ENCODE results near the gene MTCL1. TPM values are rescaled to one million over a fixed set of nuclear protein-coding genes. Genes with fewer than 3 reads are reported as not detected.

Gene MTCL1
- total and polyA plus RNA-seq, 2 donors (not counting 1 experiment from before 2014, with no cell fraction given): 35.0 to 56.0 TPM

GRCh38 chr18:8660316-8660715 lies 45.0 kb upstream of the MTCL1 start:
- H3K27ac ChIP-seq (ENCODE audit: insufficient read depth, low read length): peak overlapping the region; percentile 25
- peaks cover 4% of the 10 kb centered on the region for H3K4me1 ChIP-seq (ENCODE audit: control insufficient read depth, extremely low read depth, insufficient read depth, low read length)
- no peaks in the 10 kb centered on the region for H3K9me3 ChIP-seq (ENCODE audit: control insufficient read depth, insufficient read depth, low read depth, low read length)
- no peaks in the 10 kb centered on the region for H3K79me2 ChIP-seq (ENCODE audit: control insufficient read depth, insufficient read depth, low read length)
- H3K4me2 ChIP-seq (ENCODE audit: extremely low read depth, insufficient read depth, low read length): no peak overlapping the region
- no peak for TF ChIP-seq CTCF (conservative IDR thresholded peaks at IDR 0.05 in 1 of 2, IDR thresholded peaks at IDR 0.05 in 1 of 2; ENCODE audit: low read depth in 1 of 2, low read length in 2 of 2)
- TF ChIP-seq EZH2 (IDR thresholded peaks at IDR 0.05; ENCODE audit: low read length, missing control alignments): no peak
- H3K36me3 ChIP-seq (ENCODE audit: control insufficient read depth, insufficient read depth, low read length): no peaks in the 10 kb centered on the region
- no peak overlapping the region for H2AFZ ChIP-seq (ENCODE audit: low read length)
- no peaks in the 10 kb centered on the region for H4K20me1 ChIP-seq (ENCODE audit: control insufficient read depth, extremely low read depth, insufficient read depth, low read length)
- no peaks in the 10 kb centered on the region for H3K27me3 ChIP-seq (ENCODE audit: control insufficient read depth, insufficient read depth, low read length)
- no peak for DNase-seq (ENCODE audit: low read depth in 2 of 2)
- no peak overlapping the region for H3K9ac ChIP-seq (ENCODE audit: insufficient read depth, low read length)
- H3K4me3 ChIP-seq (replicated peaks in 1 of 4; ENCODE audit: control extremely low read depth in 1 of 4, insufficient read depth in 1 of 4, low read depth in 3 of 4, low read length in 4 of 4): no peak overlapping the region

- no peaks in the 10 kb centered on the region for H3K36me3 ChIP-seq (ENCODE audit: control insufficient read depth, insufficient read depth, low read length)
- H3K4me2 ChIP-seq (ENCODE audit: extremely low read depth, insufficient read depth, low read length): no peak overlapping the region
- H3K27ac ChIP-seq (ENCODE audit: insufficient read depth, low read length): no peak overlapping the region
- H3K9me3 ChIP-seq (ENCODE audit: control insufficient read depth, insufficient read depth, low read depth, low read length): no peaks in the 10 kb centered on the region
- H3K4me1 ChIP-seq (ENCODE audit: control insufficient read depth, extremely low read depth, insufficient read depth, low read length): peaks cover 7% of the 10 kb centered on the region
- H4K20me1 ChIP-seq (ENCODE audit: control insufficient read depth, extremely low read depth, insufficient read depth, low read length): no peaks in the 10 kb centered on the region
- no peak overlapping the region for H3K9ac ChIP-seq (ENCODE audit: insufficient read depth, low read length)
- H3K79me2 ChIP-seq (ENCODE audit: control insufficient read depth, insufficient read depth, low read length): no peaks in the 10 kb centered on the region
- no peak overlapping the region for H3K4me3 ChIP-seq (replicated peaks in 1 of 4; ENCODE audit: control extremely low read depth in 1 of 4, insufficient read depth in 1 of 4, low read depth in 3 of 4, low read length in 4 of 4)
- no peaks in the 10 kb centered on the region for H3K27me3 ChIP-seq (ENCODE audit: control insufficient read depth, insufficient read depth, low read length)
- no peak for TF ChIP-seq EZH2 (IDR thresholded peaks at IDR 0.05; ENCODE audit: low read length, missing control alignments)
- TF ChIP-seq CTCF (conservative IDR thresholded peaks at IDR 0.05 in 1 of 2, IDR thresholded peaks at IDR 0.05 in 1 of 2; ENCODE audit: low read depth in 1 of 2, low read length in 2 of 2): no peak
- H2AFZ ChIP-seq (ENCODE audit: low read length): peak overlapping the region; percentile 45
- DNase-seq (ENCODE audit: low read depth in 2 of 2): peak; percentile 38 to 73
Observed at GRCh38 chr18:8661754-8662559, 43.4 kb upstream of the MTCL1 start.

GRCh38 chr18:8662560-8663255 lies 42.6 kb upstream of the MTCL1 start:
- TF ChIP-seq CTCF (conservative IDR thresholded peaks at IDR 0.05 in 1 of 2, IDR thresholded peaks at IDR 0.05 in 1 of 2; ENCODE audit: low read depth in 1 of 2, low read length in 2 of 2) (no peak), EZH2 (IDR thresholded peaks at IDR 0.05; ENCODE audit: low read length, missing control alignments) (no peak)
- H3K4me2 ChIP-seq (ENCODE audit: extremely low read depth, insufficient read depth, low read length): no peak overlapping the region
- DNase-seq (ENCODE audit: low read depth in 2 of 2): no peak
- no peaks in the 10 kb centered on the region for H3K9me3 ChIP-seq (ENCODE audit: control insufficient read depth, insufficient read depth, low read depth, low read length)
- H3K79me2 ChIP-seq (ENCODE audit: control insufficient read depth, insufficient read depth, low read length): no peaks in the 10 kb centered on the region
- no peaks in the 10 kb centered on the region for H3K36me3 ChIP-seq (ENCODE audit: control insufficient read depth, insufficient read depth, low read length)
- H4K20me1 ChIP-seq (ENCODE audit: control insufficient read depth, extremely low read depth, insufficient read depth, low read length): no peaks in the 10 kb centered on the region
- H2AFZ ChIP-seq (ENCODE audit: low read length): no peak overlapping the region
- no peaks in the 10 kb centered on the region for H3K27me3 ChIP-seq (ENCODE audit: control insufficient read depth, insufficient read depth, low read length)
- H3K27ac ChIP-seq (ENCODE audit: insufficient read depth, low read length): no peak overlapping the region
- peaks cover 7% of the 10 kb centered on the region for H3K4me1 ChIP-seq (ENCODE audit: control insufficient read depth, extremely low read depth, insufficient read depth, low read length)
- no peak overlapping the region for H3K9ac ChIP-seq (ENCODE audit: insufficient read depth, low read length)
- no peak overlapping the region for H3K4me3 ChIP-seq (replicated peaks in 1 of 4; ENCODE audit: control extremely low read depth in 1 of 4, insufficient read depth in 1 of 4, low read depth in 3 of 4, low read length in 4 of 4)
